H1 (cell line): Measurements from ENCODE around the gene SMURF2. TPM values are rescaled to one million over a fixed set of nuclear protein-coding genes. Genes with fewer than 3 reads are reported as not detected.

Source experiments
- CTCF ChIA-PET: fragments of 300-600 bp; sonication (Branson Sonifier 250); formaldehyde crosslinking; loops from one replicate; lab custom pipeline; 2021; ENCODE audit not compliant: partially characterized antibody; lab: Charles Lee
- POLR2A ChIA-PET: fragments of 300-600 bp; sonication (Branson Sonifier 250); formaldehyde crosslinking; loops from one replicate; lab custom pipeline; 2021; ENCODE audit warnings: inconsistent platforms; ENCODE audit not compliant: partially characterized antibody; lab: Charles Lee
- DNase-seq, 2 experiments: peaks; one replicate each; pipeline versions ENCODE4 v3.0.0 to v3.0.0-alpha.2; 2010 to 2022; ENCODE audit warnings: low spot score in 2 of 2, low read depth in 1 of 2, mixed read lengths in 1 of 2
- FAIRE-seq: peaks from 2 replicates; lab custom pipeline; 2011; peaks lifted over from hg19 to GRCh38; lab: Jason Lieb, UNC
- H2AFZ ChIP-seq: 2 replicates; pipeline ENCODE4 v1.8.1; 2012; ENCODE audit warnings: low read length, inconsistent platforms
- H2AK5ac ChIP-seq: 2 replicates; pipeline ENCODE4 v1.6.1; 2013; ENCODE audit warnings: low read depth, low read length
- H2BK120ac ChIP-seq: replicated peaks from 2 replicates; pipeline ENCODE3; 2013; ENCODE audit warnings: low read depth, low read length, inconsistent platforms
- H2BK12ac ChIP-seq: 2 replicates; pipeline ENCODE4 v1.6.1; 2013; ENCODE audit warnings: low read depth, low read length
- H2BK15ac ChIP-seq: 2 replicates; pipeline ENCODE4 v1.6.1; 2013; ENCODE audit warnings: low read length
- H2BK20ac ChIP-seq: 2 replicates; pipeline ENCODE4 v1.6.1; 2013; ENCODE audit warnings: low read length
- H2BK5ac ChIP-seq: 2 replicates; pipeline ENCODE4 v1.6.1; 2013; ENCODE audit warnings: low read depth, low read length
- H3K14ac ChIP-seq: 2 replicates; pipeline ENCODE4 v1.6.1; 2013; ENCODE audit warnings: inconsistent platforms; ENCODE audit not compliant: insufficient read length
- H3K18ac ChIP-seq: 2 replicates; pipeline ENCODE4 v1.6.1; 2013; ENCODE audit warnings: low read length; ENCODE audit errors: extremely low read depth
- H3K23ac ChIP-seq: 2 replicates; pipeline ENCODE4 v1.6.1; 2013; ENCODE audit warnings: inconsistent platforms; ENCODE audit not compliant: insufficient read length
- H3K23me2 ChIP-seq: 2 replicates; pipeline ENCODE4 v1.6.1; 2013; ENCODE audit warnings: low read depth, low read length
- H3K27ac ChIP-seq: 2 replicates; pipeline ENCODE4 v1.6.1; 2011; ENCODE audit warnings: low read depth, low read length, inconsistent platforms
- H3K27me3 ChIP-seq, 4 experiments: replicated peaks in 1 of 4; 1 replicate in 1 of 4; 2 replicates in 3 of 4; pipeline versions ENCODE4 v1.6.1 to v1.8.1; 2011 to 2013; ENCODE audit warnings: low read length in 3 of 4, mild to moderate bottlenecking in 3 of 4, inconsistent platforms in 2 of 4, mixed read lengths in 2 of 4, moderate library complexity in 1 of 4; ENCODE audit not compliant: control insufficient read depth in 3 of 4, insufficient read depth in 3 of 4; ENCODE audit errors: extremely low read depth in 1 of 4
- H3K36me3 ChIP-seq, 4 experiments: 2 replicates each; pipeline versions ENCODE4 v1.6.1 to v1.8.1; 2011 to 2013; ENCODE audit warnings: mild to moderate bottlenecking in 4 of 4, low read length in 3 of 4, moderate library complexity in 2 of 4, control low read depth in 1 of 4, inconsistent platforms in 1 of 4; ENCODE audit not compliant: insufficient read depth in 4 of 4, control insufficient read depth in 2 of 4
- H3K4ac ChIP-seq: replicated peaks from 2 replicates; pipeline ENCODE3; 2013; ENCODE audit warnings: low read length, low read depth, mixed read lengths, inconsistent platforms; ENCODE audit not compliant: insufficient read length
- H3K4me1 ChIP-seq, 4 experiments: replicated peaks in 1 of 4; 1 replicate in 1 of 4; 2 replicates in 3 of 4; pipeline versions ENCODE4 v1.6.1 to v1.8.1; 2011 to 2013; ENCODE audit warnings: low read length in 3 of 4, inconsistent platforms in 2 of 4, mixed read lengths in 1 of 4; ENCODE audit not compliant: insufficient read depth in 4 of 4, control insufficient read depth in 3 of 4
- H3K4me2 ChIP-seq, 2 experiments: 2 replicates each; pipeline versions ENCODE4 v1.6.1 to v1.8.1; 2011 to 2013; ENCODE audit warnings: low read depth in 2 of 2, low read length in 2 of 2, control low read depth in 1 of 2, inconsistent platforms in 1 of 2, mild to moderate bottlenecking in 1 of 2; ENCODE audit not compliant: insufficient read depth in 1 of 2
- H3K4me3 ChIP-seq, 4 experiments: fragments of 200-600, 300-600 bp in 1 of 4; sonication (generic), shearing (Covaris generic), sonication (Bioruptor Twin) in 1 of 4; 2 replicates each; pipeline versions ENCODE4 v1.5.1 to v1.8.1; 2011 to 2016; ENCODE audit warnings: low read length in 4 of 4, low read depth in 3 of 4, control low read depth in 2 of 4, inconsistent platforms in 2 of 4, mild to moderate bottlenecking in 2 of 4, mixed read lengths in 1 of 4, moderate library complexity in 1 of 4; ENCODE audit not compliant: insufficient read depth in 2 of 4; ENCODE audit errors: extremely low read depth in 1 of 4
- H3K56ac ChIP-seq: replicated peaks from 2 replicates; pipeline ENCODE3; 2013; ENCODE audit warnings: low read depth, mild to moderate bottlenecking, mixed read lengths, low read length, inconsistent platforms; ENCODE audit not compliant: insufficient read length
- H3K79me1 ChIP-seq: 2 replicates; pipeline ENCODE4 v1.6.1; 2013; ENCODE audit warnings: low read depth, low read length, control low read depth
- H3K79me2 ChIP-seq, 2 experiments: 2 replicates each; pipeline versions ENCODE4 v1.6.1 to v1.8.1; 2012 to 2013; ENCODE audit warnings: low read length in 2 of 2, mild to moderate bottlenecking in 2 of 2, inconsistent platforms in 1 of 2; ENCODE audit not compliant: insufficient read depth in 2 of 2, control insufficient read depth in 1 of 2
- H3K9ac ChIP-seq, 4 experiments: replicated peaks in 1 of 4; 1 replicate in 1 of 4; 2 replicates in 3 of 4; pipeline versions ENCODE4 v1.6.1 to v1.8.1; 2011 to 2013; ENCODE audit warnings: low read depth in 3 of 4, low read length in 3 of 4, control low read depth in 2 of 4, mild to moderate bottlenecking in 2 of 4, moderate library complexity in 2 of 4, inconsistent platforms in 1 of 4; ENCODE audit errors: extremely low read depth in 1 of 4
- H3K9me3 ChIP-seq, 2 experiments: 2 replicates each; pipeline versions ENCODE4 v1.6.1 to v1.8.1; 2012 to 2013; ENCODE audit warnings: mild to moderate bottlenecking in 2 of 2, moderate library complexity in 2 of 2, control low read depth in 1 of 2, inconsistent platforms in 1 of 2, low read depth in 1 of 2, low read length in 1 of 2, mixed read lengths in 1 of 2; ENCODE audit not compliant: insufficient read depth in 2 of 2
- H4K20me1 ChIP-seq, 2 experiments: replicated peaks in 1 of 2; 2 replicates each; pipeline versions ENCODE3 to v1.8.1; 2011 to 2013; ENCODE audit warnings: inconsistent platforms in 2 of 2, low read length in 2 of 2, mild to moderate bottlenecking in 1 of 2; ENCODE audit not compliant: insufficient read depth in 2 of 2, control insufficient read depth in 1 of 2
- H4K5ac ChIP-seq: 2 replicates; pipeline ENCODE4 v1.6.1; 2013; ENCODE audit warnings: low read length, low read depth, mixed read lengths, inconsistent platforms; ENCODE audit not compliant: insufficient read length
- H4K8ac ChIP-seq: 2 replicates; pipeline ENCODE4 v1.8.0; 2013; ENCODE audit warnings: mild to moderate bottlenecking, moderate library complexity, low read length, inconsistent platforms; ENCODE audit not compliant: insufficient read depth; ENCODE audit errors: extremely low read depth
- H4K91ac ChIP-seq: replicated peaks from 2 replicates; pipeline ENCODE3; 2013; ENCODE audit warnings: low read length, mixed read lengths, inconsistent platforms; ENCODE audit not compliant: insufficient read length
- CHD1 ChIP-seq: IDR thresholded peaks from 2 replicates; pipeline ENCODE4 v1.6.1; 2012; ENCODE audit warnings: low read depth, low read length, improper control_type of control experiment
- CHD2 ChIP-seq: IDR thresholded peaks from 2 replicates; pipeline ENCODE4 v1.6.1; 2012; ENCODE audit warnings: low read length, improper control_type of control experiment
- CTCF ChIP-seq, 3 experiments: IDR thresholded peaks; 1 replicate in 2 of 3; 2 replicates in 1 of 3; pipeline versions ENCODE4 v1.5.1 to v1.6.1; 2011; ENCODE audit warnings: low read length in 3 of 3, mild to moderate bottlenecking in 3 of 3, inconsistent platforms in 2 of 3, low read depth in 1 of 3, moderate library complexity in 1 of 3; ENCODE audit not compliant: insufficient read depth in 1 of 3; ENCODE audit errors: control extremely low read depth in 1 of 3
- EZH2 ChIP-seq: fragments of 200-600 bp; sonication (generic); IDR thresholded peaks from 2 replicates; pipeline ENCODE4 v1.7.1; 2012; ENCODE audit warnings: low read depth, mild to moderate bottlenecking, moderate library complexity, low read length, inconsistent platforms; ENCODE audit not compliant: severe bottlenecking
- HDAC2 ChIP-seq, 2 experiments: fragments of 300-600 bp in 1 of 2; sonication (generic) in 1 of 2; IDR thresholded peaks; 2 replicates each; pipeline ENCODE4 v1.6.1; 2011 to 2012; ENCODE audit warnings: low read depth in 2 of 2, low read length in 2 of 2, mild to moderate bottlenecking in 2 of 2, moderate library complexity in 2 of 2, borderline replicate concordance in 1 of 2, inconsistent platforms in 1 of 2
- POU5F1 ChIP-seq: IDR thresholded peaks from 2 replicates; pipeline ENCODE4 v1.6.1; 2011; ENCODE audit warnings: low read depth, mild to moderate bottlenecking, low read length, moderate library complexity
- RXRA ChIP-seq: IDR thresholded peaks from 2 replicates; pipeline ENCODE4 v1.6.1; 2011; ENCODE audit warnings: low read depth, mild to moderate bottlenecking, low read length, moderate library complexity; ENCODE audit not compliant: insufficient read depth
- SIN3A ChIP-seq, 2 experiments: IDR thresholded peaks in 1 of 2; conservative IDR thresholded peaks in 1 of 2; 2 replicates each; pipeline ENCODE4 v1.6.1; 2011 to 2012; ENCODE audit warnings: low read length in 2 of 2, improper control_type of control experiment in 1 of 2, low read depth in 1 of 2, mild to moderate bottlenecking in 1 of 2
- WGBS, 2 experiments: shearing (Covaris generic) in 1 of 2; methylation state at CpG; one replicate each; pipeline versions ENCODE4 v1.1.6 to v1.1.7; 2013 to 2015; ENCODE audit warnings: low lambda C conversion rate in 2 of 2, mixed read lengths in 2 of 2, inconsistent platforms in 1 of 2, low coverage in 1 of 2, missing lambda C conversion rate in 1 of 2; ENCODE audit not compliant: insufficient replicate concordance in 2 of 2, insufficient coverage in 1 of 2, insufficient read length in 1 of 2; ENCODE audit errors: extremely low coverage in 1 of 2, missing lambda C conversion rate in 1 of 2; 5-methylcytosine and 5-hydroxymethylcytosine counted together
- polyA plus RNA-seq, 7 experiments: library from polyadenylated mRNA; depleted of rRNA in 3 of 7; stranded (reverse) in 5 of 7; unstranded in 2 of 7; fragments of >200 nt in 5 of 7; fragments of 200-250 nt in 2 of 7; gene quantifications; 1 replicate in 5 of 7; 2 replicates in 1 of 7; 4 replicates in 1 of 7; pipeline versions ENCODE4 v1.2.1 to v1.2.3, GENCODE V29; 2011 to 2013; ENCODE audit warnings: missing spikeins in 2 of 7, mixed read lengths in 2 of 7
- total RNA-seq: library from RNA; stranded (reverse); fragmentation: NEBNext Ultra II Directional; extraction: Animal tissue kit (Norgen Biotek cat#: 25700); gene quantifications from 2 replicates; pipeline ENCODE4 v1.2.1, GENCODE V29; 2021

SMURF2 gene
- total and polyA plus RNA-seq, 2 of the 8 experiments (the other 6 are each of a cell fraction or from before 2014, with no cell fraction given), result 7.2 to 29.2 TPM

GRCh38 chr17:64507413-64507782 lies 154.7 kb downstream of the SMURF2 start:
- Histone ChIP-seq H2BK20ac (no peak overlapping the region), H3K9me3 (no peaks in the 10 kb centered on the region), H3K36me3 (peaks cover 19 to 62% (median 37%) of the 10 kb centered on the region in 4 experiments), H2BK120ac (no peak overlapping the region), H3K4ac (peak overlapping the region; percentile 19), H4K91ac (peak overlapping the region; percentile 84), H3K4me2 (peak overlapping the region; percentile 83 to 85), H3K18ac (peak overlapping the region; percentile 75), H3K14ac (no peak overlapping the region), H3K9ac (peak overlapping the region; percentile 83 to 100 (median 94)), H4K5ac (peak overlapping the region; percentile 2), H3K27ac (peak overlapping the region; percentile 92), H3K79me2 (peaks cover 31 to 85% of the 10 kb centered on the region in 2 experiments), H3K4me1 (peaks cover 0 to 11% (median 2%) of the 10 kb centered on the region in 4 experiments; a peak in 5 of 7 replicates), H2AK5ac (no peak overlapping the region), H3K23me2 (peaks cover 4% of the 10 kb centered on the region; the same call in 1 of the 2 replicates), H3K56ac (peak overlapping the region; percentile 99), H3K27me3 (no peaks in the 10 kb centered on the region), H3K23ac (no peak overlapping the region), H4K8ac (no peak overlapping the region), H2BK15ac (no peak overlapping the region), H3K79me1 (no peaks in the 10 kb centered on the region; the same call in 1 of the 2 replicates), H2AFZ (0 out of 2 replicates have a peak overlapping the region, but pooled peaks have one; percentile 37), H2BK12ac (0 out of 2 replicates have a peak overlapping the region, but pooled peaks have one; percentile 76), H2BK5ac (peak overlapping the region; percentile 98), H4K20me1 (peaks cover 10 to 20% of the 10 kb centered on the region in 2 experiments), H3K4me3 (peak overlapping the region; percentile 95 to 99 (median 98))
- FAIRE-seq, result no peak
- CTCF ChIA-PET, result interaction anchor here (0.6 to 3.4 kb wide), 3 partner anchors 15 to 1010 kb away, joined by 3 to 13 read pairs (median 3); no protein-coding TSS in a partner anchor
- 0% methylated on average over 13 of the region's 13 CpGs; no CpG with 5 or more reads in 1 of the 2 experiments for WGBS, 2 experiments
- POLR2A ChIA-PET, result interaction anchor here (0.6 to 7.2 kb wide), 20 partner anchors 9 to 429 kb away, joined by 3 to 320 read pairs (median 4); partner anchors contain the start of gene POLG2
- DNase-seq, result no peak
- no peak for TF ChIP-seq CHD1
- TF ChIP-seq HDAC2 (IDR thresholded peaks at IDR 0.05; ENCODE audit: borderline replicate concordance in 1 of 2, low read depth in 2 of 2, low read length in 2 of 2), result 0 out of 4 replicates have a peak, but pooled peaks of 1 of the 2 experiments have one; percentile 6
- peak in 1 of 3 experiments; percentile 28; a peak in 2 of 4 replicates for TF ChIP-seq CTCF (IDR thresholded peaks at IDR 0.05; ENCODE audit: control extremely low read depth in 1 of 3, insufficient read depth in 1 of 3, low read depth in 1 of 3, low read length in 3 of 3)
- TF ChIP-seq EZH2, result no peak
- TF ChIP-seq SIN3A (conservative IDR thresholded peaks at IDR 0.05 in 1 of 2, IDR thresholded peaks at IDR 0.05 in 1 of 2; ENCODE audit: low read depth in 1 of 2, low read length in 2 of 2), result peak; percentile 88 to 89; a peak in 1 of 4 replicates
- no peak for TF ChIP-seq POU5F1
- TF ChIP-seq CHD2, result no peak
- TF ChIP-seq RXRA, result no peak
